Thyroid gland (tissue), 4 donors: ENCODE data around the gene INPP5B. TPM values are rescaled to one million over a fixed set of nuclear protein-coding genes. Genes with fewer than 3 reads are reported as not detected.
"Not testable (repeated sequence)": the region's sequence is repeated elsewhere in the genome, so short reads cannot be mapped to it uniquely, and the experiment has no call there.

Experiments
- DNase-seq, 2 donors: peaks; one replicate each; pipeline ENCODE4 v3.0.0-alpha.2; 2019
- H3K27ac ChIP-seq, 3 donors: fragments of 200-600 bp; sonication (generic); 1 replicate in 2 of 3; 2 replicates in 1 of 3; pipeline ENCODE4 v1.5.1; 2016 to 2019; ENCODE audit warnings: mild to moderate bottlenecking in 1 of 3, moderate library complexity in 1 of 3
- H3K27me3 ChIP-seq: fragments of 200-600 bp; sonication (generic); one replicate; pipeline ENCODE4 v1.5.1; 2019
- H3K36me3 ChIP-seq, 2 donors: fragments of 200-600 bp; sonication (generic); one replicate each; pipeline ENCODE4 v1.5.1; 2016 to 2019
- H3K4me1 ChIP-seq, 2 donors: fragments of 200-600 bp; sonication (generic); one replicate each; pipeline ENCODE4 v1.5.1; 2017 to 2019
- H3K4me3 ChIP-seq, 3 donors: fragments of 200-600 bp; sonication (generic); replicated peaks in 1 of 3; 1 replicate in 2 of 3; 2 replicates in 1 of 3; pipeline ENCODE4 v1.5.1; 2016; ENCODE audit warnings: mild to moderate bottlenecking in 1 of 3
- H3K9me3 ChIP-seq: fragments of 200-600 bp; sonication (generic); one replicate; pipeline ENCODE4 v1.5.1; 2017
- POLR2A ChIP-seq, 2 donors: fragments of 450-650 bp; IDR thresholded peaks; one replicate each; pipeline ENCODE4 v1.6.1; 2017; ENCODE audit warnings: antibody characterized with exemption in 2 of 2, mild to moderate bottlenecking in 2 of 2, moderate library complexity in 1 of 2
- WGBS, 2 donors: methylation state at CpG; one replicate each; pipeline ENCODE4 v1.1.5; 2017; 5-methylcytosine and 5-hydroxymethylcytosine counted together
- intact Hi-C: fragments of 100-400 bp; cut with DNase I; formaldehyde crosslinking; loops from one replicate; pipeline ENCODE4 v1.15.1; 2023
- total RNA-seq, 4 donors: library from RNA; depleted of rRNA; stranded (reverse); fragments of >200 nt; gene quantifications; one replicate each; pipeline ENCODE4 v1.2.3, GENCODE V29; 2016
- TF ChIP-seq, protein P1 (sequence below), 6 experiments: fragments of 200-600 bp in 3 of 6; fragments of 450-650 bp in 3 of 6; sonication (generic) in 3 of 6; IDR thresholded peaks; one replicate each; pipeline ENCODE4 v1.5.1; 2016 to 2019; ENCODE audit warnings: antibody characterized with exemption in 6 of 6, mild to moderate bottlenecking in 2 of 6, inconsistent platforms in 1 of 6, moderate library complexity in 1 of 6

Gene INPP5B
- total RNA-seq, 4 donors from 2014 or later: 24.7 to 42.5 (median 30.8) TPM

DNA sequence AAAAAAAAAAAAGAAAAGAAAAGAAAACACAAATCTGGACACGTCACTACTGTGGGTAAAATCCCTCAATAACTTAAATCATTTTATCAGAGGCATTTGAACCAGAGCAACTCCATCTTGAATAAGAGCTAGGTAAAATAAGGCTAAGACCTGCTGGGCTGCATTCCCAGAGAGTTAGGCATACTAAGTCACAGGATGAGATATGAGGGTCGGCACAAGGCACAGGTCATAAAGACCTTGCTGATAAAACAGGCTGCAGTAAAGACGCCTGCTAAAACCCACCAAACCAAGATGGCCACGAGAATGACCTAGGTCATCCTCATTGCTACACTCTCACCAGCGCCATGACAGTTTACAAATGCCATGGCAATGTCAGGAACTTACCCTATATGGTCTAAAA, 43.9 kb downstream of the INPP5B start:
- Histone ChIP-seq H3K4me3 (no peak overlapping the region), H3K27me3 (no peaks in the 10 kb centered on the region), H3K9me3 (no peaks in the 10 kb centered on the region), H3K36me3 (no peaks in the 10 kb centered on the region), H3K27ac (no peak overlapping the region), H3K4me1 (no peaks in the 10 kb centered on the region)
- intact Hi-C loops: no loop called here
- DNase-seq: no peak
- 96 to 99% methylated on average over 5 of the region's 5 CpGs for WGBS, 2 donors
- TF ChIP-seq, protein P1, sequence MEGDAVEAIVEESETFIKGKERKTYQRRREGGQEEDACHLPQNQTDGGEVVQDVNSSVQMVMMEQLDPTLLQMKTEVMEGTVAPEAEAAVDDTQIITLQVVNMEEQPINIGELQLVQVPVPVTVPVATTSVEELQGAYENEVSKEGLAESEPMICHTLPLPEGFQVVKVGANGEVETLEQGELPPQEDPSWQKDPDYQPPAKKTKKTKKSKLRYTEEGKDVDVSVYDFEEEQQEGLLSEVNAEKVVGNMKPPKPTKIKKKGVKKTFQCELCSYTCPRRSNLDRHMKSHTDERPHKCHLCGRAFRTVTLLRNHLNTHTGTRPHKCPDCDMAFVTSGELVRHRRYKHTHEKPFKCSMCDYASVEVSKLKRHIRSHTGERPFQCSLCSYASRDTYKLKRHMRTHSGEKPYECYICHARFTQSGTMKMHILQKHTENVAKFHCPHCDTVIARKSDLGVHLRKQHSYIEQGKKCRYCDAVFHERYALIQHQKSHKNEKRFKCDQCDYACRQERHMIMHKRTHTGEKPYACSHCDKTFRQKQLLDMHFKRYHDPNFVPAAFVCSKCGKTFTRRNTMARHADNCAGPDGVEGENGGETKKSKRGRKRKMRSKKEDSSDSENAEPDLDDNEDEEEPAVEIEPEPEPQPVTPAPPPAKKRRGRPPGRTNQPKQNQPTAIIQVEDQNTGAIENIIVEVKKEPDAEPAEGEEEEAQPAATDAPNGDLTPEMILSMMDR (IDR thresholded peaks at IDR 0.05): no peak
- TF ChIP-seq POLR2A (IDR thresholded peaks at IDR 0.05): no peak

DNA sequence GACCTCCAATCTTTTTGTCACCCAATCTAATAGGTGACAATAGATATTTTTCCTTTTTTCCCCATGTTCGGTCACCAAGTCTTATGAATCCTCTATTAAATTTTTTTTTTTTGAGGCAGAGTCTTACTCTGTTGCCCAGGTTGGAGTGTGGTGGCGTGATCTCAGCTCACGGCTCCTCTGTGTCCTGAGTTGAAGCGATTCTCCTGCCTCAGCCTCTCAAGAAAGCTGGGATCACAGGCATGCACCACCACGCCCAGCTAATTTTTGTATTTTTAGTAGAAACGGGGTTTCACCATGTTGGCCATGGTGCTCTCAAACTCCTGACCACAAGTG, 45.0 kb downstream of the INPP5B start:
- 94 to 96% methylated on average over 6 of the region's 6 CpGs for WGBS, 2 donors
- H3K27ac ChIP-seq: no peak overlapping the region
- DNase-seq: no peak
- no peak overlapping the region for H3K4me3 ChIP-seq
- no peaks in the 10 kb centered on the region for H3K9me3 ChIP-seq
- no peaks in the 10 kb centered on the region for H3K4me1 ChIP-seq
- no peaks in the 10 kb centered on the region for H3K36me3 ChIP-seq
- TF ChIP-seq, protein P1 (IDR thresholded peaks at IDR 0.05): no peak
- no peak for TF ChIP-seq POLR2A (IDR thresholded peaks at IDR 0.05)
- H3K27me3 ChIP-seq: no peaks in the 10 kb centered on the region
- intact Hi-C loops: no loop called here

DNA sequence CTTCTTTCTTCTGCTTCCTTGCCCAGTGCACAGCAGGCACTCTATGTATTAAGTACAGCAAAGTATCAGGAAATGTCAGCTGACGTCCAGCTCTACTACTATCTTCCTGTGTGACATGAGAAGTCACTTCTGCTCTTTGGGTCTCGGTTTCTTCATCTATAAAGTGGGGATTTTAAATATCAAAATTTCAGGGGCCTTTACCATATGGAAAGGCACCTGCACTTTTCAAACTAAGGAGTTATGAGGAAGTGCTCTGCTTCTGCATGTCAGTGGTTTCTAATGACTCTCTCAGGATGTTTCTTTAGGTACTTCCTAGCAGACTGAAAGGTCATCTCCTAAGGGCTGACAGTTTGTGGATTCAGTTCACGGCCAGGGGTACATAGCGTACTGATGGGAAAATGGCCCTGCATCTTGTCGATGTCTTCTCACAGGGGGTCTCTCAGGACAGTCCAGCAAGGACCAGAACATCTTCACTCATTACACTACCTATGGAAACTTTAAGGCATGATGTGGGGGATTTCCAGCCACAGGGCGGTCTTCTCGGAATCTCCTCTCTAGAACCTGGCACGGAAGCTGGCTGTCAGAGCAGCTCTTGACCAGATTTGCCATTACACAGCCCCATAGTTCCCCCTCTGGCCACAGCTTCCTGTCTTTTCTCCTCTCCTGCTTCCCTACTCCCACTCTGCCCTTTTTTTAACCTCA, 45.5 kb downstream of the INPP5B start:
- no peaks in the 10 kb centered on the region for H3K36me3 ChIP-seq
- intact Hi-C loops: no loop called here
- no peaks in the 10 kb centered on the region for H3K4me1 ChIP-seq
- TF ChIP-seq, protein P1 (IDR thresholded peaks at IDR 0.05): no peak
- TF ChIP-seq POLR2A (IDR thresholded peaks at IDR 0.05): no peak
- 84 to 90% methylated on average over 8 of the region's 8 CpGs for WGBS, 2 donors
- H3K27me3 ChIP-seq: no peaks in the 10 kb centered on the region
- no peaks in the 10 kb centered on the region for H3K9me3 ChIP-seq
- H3K27ac ChIP-seq: no peak overlapping the region
- no peak overlapping the region for H3K4me3 ChIP-seq
- no peak for DNase-seq

DNA sequence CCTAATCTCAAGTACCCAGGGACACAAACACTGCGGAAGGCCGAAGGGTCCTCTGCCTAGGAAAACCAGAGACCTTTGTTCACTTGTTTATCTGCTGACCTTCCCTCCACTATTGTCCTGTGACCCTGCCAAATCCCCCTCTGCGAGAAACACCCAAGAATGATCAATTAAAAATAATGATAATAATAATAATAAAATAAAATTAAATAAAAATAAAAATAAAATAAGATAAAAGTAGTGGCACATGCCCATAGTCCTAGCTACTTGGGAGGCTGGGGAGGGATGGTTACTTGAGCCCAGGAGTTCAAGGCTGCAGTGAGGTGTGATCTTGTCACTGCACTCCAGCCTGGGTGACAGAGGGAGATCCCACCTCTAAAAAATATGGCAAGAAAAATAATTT, 49.3 kb downstream of the INPP5B start:
- H3K27ac ChIP-seq, H3K9me3 ChIP-seq, H3K4me1 ChIP-seq, DNase-seq, H3K36me3 ChIP-seq, H3K4me3 ChIP-seq, H3K27me3 ChIP-seq, intact Hi-C loops: not testable (repeated sequence)
- 62 to 79% methylated on average over 3 of the region's 3 CpGs for WGBS, 2 donors

DNA sequence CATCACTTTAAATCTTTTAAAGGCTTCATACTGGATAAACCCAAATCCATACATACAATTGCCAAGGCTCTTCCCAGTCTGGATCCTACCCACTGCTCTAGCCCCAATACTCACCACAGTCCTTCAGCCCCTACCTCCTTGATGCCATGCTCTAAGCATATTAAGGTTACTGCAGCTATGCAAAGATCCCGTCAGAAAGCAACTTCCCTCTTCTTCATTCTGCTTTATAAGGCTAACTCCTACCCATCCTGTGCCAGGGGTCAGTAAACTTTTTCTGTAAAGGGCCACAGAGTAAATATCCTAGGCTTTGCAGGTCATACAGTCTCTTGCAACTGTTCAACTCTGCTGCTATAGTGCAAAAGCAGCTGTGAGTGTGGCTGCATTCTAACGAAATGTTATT, 53.2 kb downstream of the INPP5B start:
- TF ChIP-seq, protein P1 (IDR thresholded peaks at IDR 0.05): no peak
- TF ChIP-seq POLR2A (IDR thresholded peaks at IDR 0.05): no peak
- H3K4me1 ChIP-seq: no peaks in the 10 kb centered on the region
- H3K4me3 ChIP-seq: no peak overlapping the region
- H3K9me3 ChIP-seq: no peaks in the 10 kb centered on the region
- H3K27me3 ChIP-seq: no peaks in the 10 kb centered on the region
- DNase-seq: no peak
- H3K36me3 ChIP-seq: peaks cover 4 to 5% of the 10 kb centered on the region in 2 donors
- 87 to 93% methylated on average over 2 of the region's 2 CpGs for WGBS, 2 donors
- intact Hi-C loops: no loop called here
- H3K27ac ChIP-seq: no peak overlapping the region
